CD4-positive, alpha-beta T cell treated with Interleukin-6 at 100 ng/mL for 8 hours (primary cell): ENCODE measurements around the gene DNAH10.
"Not testable (repeated sequence)": the region's sequence is repeated elsewhere in the genome, so short reads cannot be mapped to it uniquely, and the experiment has no call there.

Source experiments
- DNase-seq: peaks from one replicate; pipeline ENCODE4 v3.0.0-alpha.2; 2020; ENCODE audit warnings: mixed read lengths, low spot score

Gene DNAH10

DNA sequence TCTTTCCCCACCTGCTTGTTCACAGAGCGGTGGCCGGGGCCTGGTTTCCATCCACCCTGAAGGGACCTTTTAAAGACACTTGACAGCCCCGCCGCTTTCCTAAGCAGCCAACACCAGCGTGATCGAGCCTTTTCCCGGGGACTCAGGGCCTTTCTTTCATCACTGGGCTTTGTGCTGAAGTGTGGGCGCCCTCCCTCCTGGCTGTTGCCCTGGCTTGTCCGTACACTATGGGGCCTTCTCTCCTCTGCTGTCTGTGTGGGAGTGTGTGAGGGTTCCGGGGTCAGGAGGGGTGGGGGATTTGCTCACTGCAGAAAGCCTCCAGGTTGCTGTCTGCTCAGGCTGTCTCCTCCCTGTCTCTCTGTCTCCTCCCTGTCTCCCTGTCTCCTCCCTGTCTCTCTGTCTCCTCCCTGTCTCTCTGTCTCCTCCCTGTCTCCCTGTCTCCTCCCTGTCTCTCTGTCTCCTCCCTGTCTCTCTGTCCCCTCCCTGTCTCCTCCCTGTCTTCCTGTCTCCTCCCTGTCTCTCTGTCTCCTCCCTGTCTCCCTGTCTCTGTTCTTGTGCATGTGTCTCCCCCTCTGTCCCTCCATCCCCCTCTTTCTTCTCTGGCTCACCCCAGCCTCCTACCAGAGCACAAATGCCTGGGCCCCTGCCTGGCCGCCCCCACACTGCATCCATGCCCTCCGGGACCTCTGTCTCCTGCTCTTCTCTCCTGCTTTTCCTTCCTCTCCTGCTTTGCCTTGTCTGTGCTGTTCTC lies 145.8 kb downstream of the DNAH10 start:
- no peak for DNase-seq

DNA sequence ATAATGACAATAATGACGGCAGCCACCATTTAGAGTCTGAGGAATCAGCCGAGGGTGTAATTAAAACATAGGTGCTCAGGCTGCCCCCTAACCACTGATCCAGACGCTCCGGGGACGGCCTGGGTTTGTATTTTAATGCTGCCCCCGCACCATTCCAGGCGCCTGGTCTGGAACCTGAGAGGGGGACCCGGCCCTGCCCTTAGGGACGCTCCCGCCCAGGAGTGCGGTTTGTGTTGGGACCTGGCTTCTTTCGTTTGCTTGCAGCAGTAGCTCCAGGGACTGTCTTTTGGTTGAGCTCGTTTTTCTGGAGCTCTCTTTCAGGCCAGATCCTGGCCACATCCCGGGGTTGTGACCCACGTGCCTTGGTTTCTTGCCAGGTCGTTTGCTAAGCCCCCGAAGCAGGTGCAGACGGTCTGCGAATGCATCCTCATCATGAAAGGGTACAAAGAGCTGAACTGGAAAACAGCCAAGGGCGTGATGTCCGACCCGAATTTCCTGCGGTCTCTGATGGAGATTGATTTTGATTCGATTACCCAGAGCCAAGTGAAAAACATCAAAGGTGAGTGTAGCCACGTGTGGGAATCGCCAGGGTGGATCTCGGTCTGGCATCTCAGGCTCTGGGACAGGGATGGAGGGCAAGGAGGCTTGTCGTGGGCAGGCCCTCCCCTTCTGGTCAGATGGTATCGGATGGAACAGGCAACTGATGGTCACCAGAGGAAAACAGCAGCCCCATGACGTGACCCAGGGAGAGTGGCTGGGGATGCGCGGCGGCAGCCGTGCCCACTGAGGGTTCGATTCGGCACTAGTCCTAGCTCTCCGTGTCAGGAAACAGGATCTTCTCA lies 147.0 kb downstream of the DNAH10 start:
- DNase-seq: no peak

DNA sequence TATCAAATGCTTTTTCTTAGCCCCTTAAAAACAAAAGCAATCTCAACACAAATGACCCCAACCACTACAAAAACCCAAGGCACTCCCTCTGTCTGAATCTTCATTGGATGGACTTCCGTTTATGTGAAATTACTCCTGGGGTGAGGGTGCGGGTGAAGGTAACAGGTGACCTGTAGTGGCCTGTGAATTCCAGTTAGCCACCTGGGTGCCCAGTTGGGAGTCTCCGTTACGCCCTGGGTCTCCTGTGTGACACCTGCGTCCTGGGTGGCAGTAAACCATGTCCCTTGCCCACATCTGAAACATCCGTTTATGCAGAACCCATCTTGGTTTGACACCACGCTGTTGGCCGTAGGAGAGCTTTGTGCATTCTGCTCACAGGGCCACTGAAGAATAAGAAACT lies 148.0 kb downstream of the DNAH10 start:
- DNase-seq: no peak

GRCh38 chr12:123910761-123911193 lies 148.7 kb downstream of the DNAH10 start:
- no peak for DNase-seq

DNA sequence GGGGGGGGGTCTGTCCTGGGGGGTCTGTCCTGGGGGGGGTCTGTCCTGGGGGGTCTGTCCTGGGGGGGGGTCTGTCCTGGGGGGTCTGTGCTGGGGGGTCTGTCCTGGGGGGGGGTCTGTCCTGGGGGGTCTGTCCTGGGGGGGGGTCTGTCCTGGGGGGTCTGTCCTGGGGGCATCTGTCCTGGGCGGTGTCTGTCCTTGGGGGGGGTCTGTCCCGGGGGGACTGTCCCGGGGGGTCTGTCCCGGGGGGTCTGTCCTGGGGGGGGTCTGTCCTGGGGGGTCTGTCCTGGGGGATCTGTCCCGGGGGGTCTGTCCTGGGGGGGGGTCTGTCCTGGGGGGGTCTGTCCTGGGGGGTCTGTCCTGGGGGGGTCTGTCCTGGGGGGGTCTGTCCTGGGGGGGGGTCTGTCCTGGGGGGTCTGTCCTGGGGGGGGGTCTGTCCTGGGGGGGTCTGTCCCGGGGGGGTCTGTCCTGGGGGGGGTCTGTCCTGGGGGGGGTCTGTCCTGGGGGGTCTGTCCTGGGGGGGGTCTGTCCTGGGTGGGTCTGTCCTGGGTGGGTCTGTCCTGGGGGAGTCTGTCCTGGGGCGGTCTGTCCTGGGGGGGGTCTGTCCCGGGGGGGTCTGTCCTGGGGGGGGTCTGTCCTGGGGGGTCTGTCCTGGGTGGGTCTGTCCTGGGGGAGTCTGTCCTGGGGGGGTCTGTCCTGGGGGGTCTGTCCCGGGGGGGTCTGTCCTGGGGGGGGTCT lies 149.7 kb downstream of the DNAH10 start:
- DNase-seq: not testable (repeated sequence)

DNA sequence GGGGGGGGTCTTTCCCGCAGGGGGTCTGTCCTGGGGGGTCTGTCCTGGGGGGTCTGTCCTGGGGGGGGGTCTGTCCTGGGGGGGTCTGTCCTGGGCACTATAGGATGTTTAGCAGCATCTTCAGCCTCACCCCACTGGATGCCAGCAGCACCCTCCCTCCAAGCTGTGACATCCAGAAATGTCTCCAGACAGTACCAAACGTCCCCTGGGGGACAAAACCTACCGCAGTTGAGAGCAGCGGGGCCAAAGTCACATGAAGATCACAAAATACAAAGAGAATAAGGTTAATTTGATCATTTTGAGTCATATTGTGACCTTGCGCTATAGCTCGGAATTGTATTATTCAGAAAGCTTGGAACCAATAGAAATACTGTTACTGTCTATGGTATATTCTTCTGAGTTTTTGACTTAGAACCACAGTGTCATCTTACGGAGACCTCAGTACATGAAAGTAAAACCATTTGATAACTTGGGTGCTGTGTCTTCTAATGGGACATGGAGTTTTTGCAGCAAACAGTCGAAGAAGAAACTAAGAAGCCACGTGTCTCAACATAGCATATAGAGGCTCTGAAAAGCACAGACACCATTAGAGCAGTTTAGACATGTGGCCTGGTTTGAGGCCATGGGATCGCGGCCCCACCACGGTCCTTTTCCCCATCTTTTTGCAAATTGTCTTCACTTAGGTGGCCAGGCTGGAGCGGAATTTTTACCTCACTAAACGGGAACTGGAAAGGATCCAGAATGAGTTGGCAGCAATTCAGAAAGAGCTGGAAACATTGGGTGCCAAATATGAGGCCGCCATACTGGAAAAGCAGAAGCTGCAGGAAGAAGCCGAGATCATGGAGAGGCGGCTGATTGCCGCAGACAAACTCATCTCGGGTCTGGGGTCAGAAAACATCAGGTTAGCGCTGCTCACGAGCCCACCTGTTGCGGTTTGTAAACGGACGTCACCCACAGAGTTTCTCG lies 150.6 kb downstream of the DNAH10 start:
- no peak for DNase-seq

DNA sequence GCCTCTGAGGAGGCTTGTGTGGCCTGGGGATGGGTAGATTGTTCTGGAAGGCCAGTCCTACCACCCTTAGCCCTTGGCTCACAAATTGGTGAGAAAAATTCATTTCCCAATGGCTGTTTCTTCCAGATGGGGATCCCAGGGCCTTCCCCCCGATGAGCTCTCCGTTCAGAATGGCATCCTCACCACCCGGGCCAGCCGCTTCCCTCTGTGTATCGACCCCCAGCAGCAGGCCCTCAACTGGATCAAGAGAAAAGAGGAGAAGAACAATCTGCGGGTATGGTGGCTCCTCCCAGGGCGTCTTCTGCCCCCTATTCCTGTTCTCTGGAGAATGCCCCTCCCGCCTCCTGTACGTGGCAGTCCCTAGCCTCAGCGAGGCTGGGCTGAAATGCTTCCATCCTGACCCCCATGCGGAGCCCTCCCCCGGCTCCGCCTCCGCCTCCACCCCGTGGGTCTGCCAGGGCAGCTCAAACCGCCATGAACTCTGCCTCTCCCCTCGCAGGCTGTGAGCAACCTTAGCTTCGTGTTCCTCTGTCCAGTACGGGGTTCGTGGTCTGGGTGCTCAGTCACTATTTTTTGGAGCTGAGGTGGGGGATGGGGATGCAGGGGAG lies 152.7 kb downstream of the DNAH10 start:
- DNase-seq: no peak

DNA sequence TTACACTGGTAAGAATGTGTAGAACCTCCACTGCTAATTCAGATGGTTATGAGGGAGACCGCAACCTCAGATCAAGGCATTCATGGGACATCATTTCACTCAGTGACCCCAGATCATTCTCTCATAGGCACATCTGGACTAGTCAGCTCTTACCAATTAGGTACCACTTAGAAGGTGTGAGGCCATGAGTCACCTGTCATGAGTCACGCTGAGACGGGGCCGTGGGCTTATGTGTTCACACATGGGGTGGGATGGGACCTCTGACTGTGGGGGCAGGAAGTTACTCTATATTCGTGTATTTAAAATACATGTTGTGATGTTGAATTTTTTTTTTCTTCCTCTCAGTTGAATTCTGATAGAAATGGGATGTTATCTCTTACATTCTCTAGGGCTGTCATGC lies 154.6 kb downstream of the DNAH10 start:
- peak; percentile 38 for DNase-seq

DNA sequence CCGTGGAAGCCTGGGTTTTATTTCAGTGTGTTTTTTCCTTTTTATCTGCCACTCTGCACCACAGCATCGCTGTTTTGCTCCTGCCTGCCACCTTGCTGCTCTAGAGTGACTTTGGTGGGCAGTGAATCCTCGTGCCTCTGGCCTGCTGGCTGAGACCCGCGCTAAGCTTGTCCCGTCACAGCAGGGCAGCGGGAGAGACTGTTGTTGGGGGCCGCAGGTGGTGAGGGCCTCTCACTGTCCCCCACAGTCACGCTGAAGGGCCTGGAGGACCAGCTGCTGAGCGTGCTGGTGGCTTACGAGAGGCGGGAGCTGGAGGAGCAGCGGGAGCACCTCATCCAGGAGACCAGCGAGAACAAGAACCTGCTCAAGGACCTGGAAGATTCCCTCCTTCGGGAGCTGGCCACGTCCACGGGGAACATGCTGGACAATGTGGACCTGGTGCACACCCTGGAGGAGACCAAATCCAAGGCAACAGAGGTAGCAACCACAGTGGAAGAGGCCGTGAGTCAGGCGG lies 155.3 kb downstream of the DNAH10 start:
- DNase-seq: no peak

- no peak for DNase-seq
Measured at GRCh38 chr12:123919980-123920360, 157.9 kb downstream of the DNAH10 start.

DNA sequence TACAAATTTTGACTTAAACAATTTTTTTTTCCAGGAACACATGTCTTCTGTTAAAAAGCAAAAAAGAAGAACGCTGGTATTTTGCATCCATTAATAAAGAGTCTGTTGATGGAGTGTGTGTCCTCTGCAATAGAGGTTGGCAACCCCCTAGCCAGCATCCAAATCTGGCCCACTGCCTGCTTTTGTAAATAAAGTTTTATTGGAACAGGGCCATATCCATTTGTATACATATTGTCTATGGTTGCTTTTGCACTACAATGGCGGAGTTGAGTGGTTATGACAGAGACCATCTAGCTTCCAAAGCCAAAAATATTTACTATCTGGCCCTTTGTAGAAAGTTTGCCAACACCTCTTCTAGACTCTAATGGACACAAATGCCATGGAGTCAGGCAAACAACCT lies 160.9 kb downstream of the DNAH10 start:
- DNase-seq: no peak

DNA sequence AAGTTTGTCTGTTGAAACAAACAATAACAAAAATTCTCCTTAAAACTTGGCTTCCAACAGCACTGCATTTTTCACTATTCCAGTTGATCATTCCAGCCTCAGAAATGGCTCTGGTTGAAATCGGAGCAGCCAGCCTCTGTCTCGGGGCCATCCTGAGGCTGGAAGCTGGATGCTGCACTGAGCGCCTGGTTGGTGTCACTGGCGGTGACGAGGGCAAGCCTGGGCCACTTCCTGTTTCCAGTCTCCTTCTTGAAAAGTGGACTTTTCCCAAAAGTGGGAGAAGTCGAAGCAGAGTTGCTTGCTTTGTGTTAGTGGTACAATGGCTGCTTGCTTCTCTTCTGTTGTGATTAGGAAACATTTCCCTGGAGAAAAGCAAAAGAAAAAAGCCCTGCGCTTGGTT lies 161.8 kb downstream of the DNAH10 start:
- no peak for DNase-seq

- no peak for DNase-seq
Measured at GRCh38 chr12:123924539-123924938, 162.4 kb downstream of the DNAH10 start.

DNA sequence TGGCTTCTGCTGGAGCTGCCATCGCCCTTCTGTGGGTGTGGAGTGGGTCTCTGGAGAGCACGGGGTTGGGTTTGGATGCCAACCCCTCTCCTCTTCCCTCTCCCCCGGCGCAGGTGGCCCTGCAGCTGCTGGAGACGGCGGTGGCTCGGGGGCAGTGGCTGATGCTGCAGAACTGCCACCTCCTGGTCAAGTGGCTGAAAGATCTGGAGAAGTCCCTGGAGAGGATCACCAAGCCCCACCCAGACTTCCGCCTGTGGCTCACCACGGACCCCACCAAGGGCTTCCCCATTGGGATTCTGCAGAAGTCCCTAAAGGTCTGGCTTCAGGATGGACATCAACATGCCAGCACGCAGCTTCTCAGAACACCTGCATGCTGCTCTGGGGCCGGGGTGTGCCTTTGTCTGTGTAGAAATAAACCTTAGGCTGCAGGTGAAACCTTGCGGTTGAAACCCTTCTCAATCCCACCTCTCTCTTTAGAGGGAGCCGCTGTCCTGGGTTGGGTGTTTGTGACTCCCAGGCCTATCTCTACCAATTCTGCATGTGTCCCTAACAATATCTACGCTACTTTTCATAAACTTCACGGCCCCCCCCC lies 166.3 kb downstream of the DNAH10 start:
- no peak for DNase-seq

DNA sequence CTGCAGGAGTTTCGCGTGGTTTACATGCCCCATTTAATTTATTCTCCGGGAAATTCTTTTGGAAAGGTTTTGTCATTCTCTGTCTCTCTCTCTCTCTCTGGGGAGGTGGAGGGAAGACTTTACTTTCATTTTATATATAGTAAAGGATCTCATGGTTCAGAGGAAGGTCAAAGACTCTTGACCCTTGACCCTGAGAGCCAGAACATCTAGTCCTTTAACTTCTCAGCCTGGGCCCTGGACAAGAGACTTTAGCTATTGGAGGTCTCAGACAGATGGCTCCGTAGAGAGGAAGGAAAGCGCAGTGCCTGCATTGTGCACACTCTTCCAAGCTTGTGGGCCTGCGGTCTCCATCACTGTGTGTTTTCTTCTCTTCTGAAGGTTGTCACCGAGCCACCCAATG lies 166.8 kb downstream of the DNAH10 start:
- no peak for DNase-seq

DNA sequence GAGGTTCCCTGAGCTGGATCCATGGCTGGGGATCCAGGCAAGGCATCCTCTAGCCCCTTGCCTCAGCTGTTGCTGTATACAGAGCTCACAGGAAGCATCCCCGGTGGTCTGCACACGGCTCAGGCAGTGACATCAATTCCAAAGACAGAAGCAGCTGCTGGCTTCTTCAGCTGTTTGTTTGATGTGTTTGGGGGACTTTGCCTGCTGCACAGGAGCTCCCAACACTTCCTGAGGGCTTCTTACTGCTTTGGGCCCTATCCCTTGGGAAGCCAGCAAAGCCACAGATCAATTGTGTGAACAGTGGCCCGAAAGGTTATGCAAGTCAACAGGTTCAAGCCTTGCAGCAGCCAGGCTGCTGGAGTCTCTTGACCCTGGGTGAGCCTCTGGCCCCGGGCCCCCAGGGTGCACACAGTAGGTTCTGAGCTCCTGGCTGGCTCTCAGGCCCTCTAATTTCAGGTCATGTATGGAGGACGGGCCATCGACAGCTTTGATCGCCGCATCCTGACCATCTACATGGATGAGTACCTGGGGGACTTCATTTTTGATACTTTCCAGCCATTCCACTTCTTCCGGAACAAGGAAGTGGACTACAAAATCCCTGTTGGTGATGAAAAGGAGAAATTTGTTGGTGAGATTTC lies 168.0 kb downstream of the DNAH10 start:
- DNase-seq: no peak

DNA sequence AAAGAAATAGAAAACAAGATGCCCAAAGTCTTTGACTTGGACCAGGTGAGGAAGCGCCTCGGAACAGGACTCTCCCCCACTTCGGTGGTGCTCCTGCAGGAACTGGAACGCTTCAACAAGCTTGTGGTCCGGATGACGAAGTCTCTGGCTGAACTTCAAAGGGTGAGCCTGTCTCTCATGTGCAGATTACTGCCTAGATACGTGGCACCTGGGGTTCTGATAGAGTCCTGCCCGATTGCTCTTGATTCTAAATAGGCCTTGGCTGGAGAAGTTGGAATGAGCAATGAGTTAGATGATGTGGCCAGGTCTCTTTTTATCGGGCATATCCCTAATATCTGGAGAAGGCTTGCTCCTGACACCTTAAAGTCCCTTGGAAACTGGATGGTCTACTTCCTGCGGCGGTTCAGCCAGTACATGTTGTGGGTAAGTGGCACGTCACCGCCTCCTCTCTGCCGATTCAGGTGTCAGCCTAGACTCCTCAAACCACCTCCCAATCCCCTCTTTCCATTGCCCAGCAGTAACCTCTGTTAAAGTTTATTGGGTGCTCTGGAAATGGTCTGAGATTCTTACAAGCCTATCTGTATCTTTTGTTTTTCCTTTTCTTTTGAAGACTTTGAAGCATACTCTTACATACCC lies 169.7 kb downstream of the DNAH10 start:
- DNase-seq: peak; percentile 56

GRCh38 chr12:123933214-123933613 lies 171.1 kb downstream of the DNAH10 start:
- DNase-seq: no peak

GRCh38 chr12:123934016-123934620 lies 172.0 kb downstream of the DNAH10 start:
- DNase-seq: no peak
